ENCODE measurements around the gene PRDM5.

- TF ChIP-seq TAF1 (IDR thresholded peaks at IDR 0.05; ENCODE audit: low read depth), result no peak
- no peak for TF ChIP-seq TCF12 (IDR thresholded peaks at IDR 0.05; ENCODE audit: low read depth)
- no peak for TF ChIP-seq EP300 (IDR thresholded peaks at IDR 0.05; ENCODE audit: borderline replicate concordance)
- no peak for TF ChIP-seq USF1 (IDR thresholded peaks at IDR 0.05)
- TF ChIP-seq RAD21 (IDR thresholded peaks at IDR 0.05; ENCODE audit: low read depth), result no peak
- no peak for TF ChIP-seq NFIC (IDR thresholded peaks at IDR 0.05)
- no peak for TF ChIP-seq MAX (IDR thresholded peaks at IDR 0.05)
These were observed 236.7 kb downstream of the PRDM5 start for GRCh38 chr4:120685756-120686278.
